HG03442 (cell line): ENCODE results near the gene ZNF883.
"Not testable (repeated sequence)": the region's sequence is repeated elsewhere in the genome, so short reads cannot be mapped to it uniquely, and the experiment has no call there.

ENCODE experiments used
- ATAC-seq: cut with Tn5 transposase; IDR thresholded peaks from one replicate; pipeline ENCODE4 v1.9.1; 2021; ENCODE audit warnings: mild to moderate bottlenecking, moderate library complexity; ENCODE audit not compliant: unreplicated experiment

Gene ZNF883

GRCh38 chr9:113011911-113012381 lies at the start of gene ZNF883:
ZNF883 (minus strand) TSS chr9:113012192.
- no peak for ATAC-seq

- not testable (repeated sequence) for ATAC-seq
These were observed 49.3 kb upstream of the ZNF883 start for GRCh38 chr9:113061072-113061850.

DNA sequence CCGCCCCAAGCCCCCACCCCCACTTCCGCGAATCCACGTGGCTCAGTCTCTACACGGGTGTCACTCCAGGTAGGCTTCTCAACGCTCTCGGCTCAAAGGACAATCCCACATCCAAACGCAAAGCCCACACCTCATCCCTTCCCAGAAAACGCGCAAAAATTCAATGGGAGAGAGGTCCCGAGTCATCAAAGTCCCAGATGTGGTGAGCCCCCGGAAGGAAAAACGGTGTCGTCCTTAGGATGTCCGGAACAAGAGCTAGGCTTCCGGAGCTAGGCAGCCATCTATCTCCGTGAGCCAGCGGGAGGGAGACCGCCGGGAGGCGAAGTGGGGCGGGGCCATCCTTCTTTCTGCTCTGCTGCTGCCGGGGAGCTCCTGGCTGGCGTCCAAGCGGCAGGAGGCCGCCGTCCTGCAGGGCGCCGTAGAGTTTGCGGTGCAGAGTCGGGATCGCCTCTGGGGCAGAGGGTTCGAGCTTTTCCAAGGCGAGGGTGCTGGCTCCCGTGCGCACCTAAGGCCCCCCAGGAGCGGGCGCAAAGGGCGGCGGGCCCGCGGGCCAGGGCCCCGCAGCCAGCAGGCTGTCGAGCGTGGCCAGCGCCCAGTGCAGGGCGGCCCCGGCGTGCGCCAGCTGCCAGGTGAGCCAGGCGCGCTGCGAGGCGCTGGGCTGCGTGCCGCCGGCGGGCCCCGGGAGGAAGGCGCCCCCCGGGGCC lies 47.7 kb upstream of the ZNF883 start:
- not testable (repeated sequence) for ATAC-seq

- ATAC-seq, result no peak
These were observed 45.2 kb upstream of the ZNF883 start for GRCh38 chr9:113057193-113057592.

DNA sequence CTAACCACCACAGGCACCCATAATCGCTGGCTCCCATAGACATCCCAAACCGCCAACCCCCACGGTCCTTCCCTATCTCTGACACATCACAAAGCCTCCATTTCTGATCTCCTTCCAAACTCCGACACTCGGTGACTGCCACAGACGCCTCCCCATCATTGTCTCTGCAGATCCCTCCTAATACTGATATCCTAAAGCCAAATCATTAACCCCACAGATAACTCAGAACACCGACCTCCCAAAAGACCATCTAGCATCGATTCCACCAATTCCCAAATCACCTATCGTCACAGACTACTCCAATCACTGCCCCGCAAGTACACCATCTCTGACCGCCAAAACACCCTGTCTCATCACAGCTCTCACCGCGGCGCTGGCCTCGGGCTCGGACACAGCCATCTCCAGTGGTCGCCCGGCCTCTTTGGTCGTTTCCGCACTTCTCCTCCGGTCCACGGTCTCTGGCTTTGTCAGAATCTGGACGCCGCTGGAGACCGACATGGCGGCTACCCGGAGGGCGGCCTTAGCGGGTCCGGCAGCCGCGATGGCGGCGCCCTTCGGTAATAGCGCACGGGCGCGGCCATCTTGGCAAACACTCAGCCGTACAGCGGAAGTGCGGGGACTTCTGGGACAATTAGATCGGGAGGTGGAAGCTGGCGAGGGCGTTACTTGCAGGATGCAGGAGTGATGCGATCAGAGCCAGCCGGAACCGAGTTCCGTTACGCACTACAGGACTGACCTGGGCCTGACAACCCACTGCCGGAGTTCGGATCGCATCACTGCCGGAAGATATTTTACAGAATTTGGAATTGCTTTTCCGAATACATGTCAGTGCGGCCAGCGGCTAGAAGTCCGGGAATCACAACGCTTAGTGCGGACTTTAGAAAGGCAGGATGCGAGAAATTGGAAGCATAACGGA lies 44.5 kb upstream of the ZNF883 start, which contains the start of gene ZFP37:
Gene ZFP37 (minus strand): TSS at position 534 of the 916 bp plus-strand sequence. CDS start 36 bp downstream, at position 498.
- peak; percentile 97 for ATAC-seq

DNA sequence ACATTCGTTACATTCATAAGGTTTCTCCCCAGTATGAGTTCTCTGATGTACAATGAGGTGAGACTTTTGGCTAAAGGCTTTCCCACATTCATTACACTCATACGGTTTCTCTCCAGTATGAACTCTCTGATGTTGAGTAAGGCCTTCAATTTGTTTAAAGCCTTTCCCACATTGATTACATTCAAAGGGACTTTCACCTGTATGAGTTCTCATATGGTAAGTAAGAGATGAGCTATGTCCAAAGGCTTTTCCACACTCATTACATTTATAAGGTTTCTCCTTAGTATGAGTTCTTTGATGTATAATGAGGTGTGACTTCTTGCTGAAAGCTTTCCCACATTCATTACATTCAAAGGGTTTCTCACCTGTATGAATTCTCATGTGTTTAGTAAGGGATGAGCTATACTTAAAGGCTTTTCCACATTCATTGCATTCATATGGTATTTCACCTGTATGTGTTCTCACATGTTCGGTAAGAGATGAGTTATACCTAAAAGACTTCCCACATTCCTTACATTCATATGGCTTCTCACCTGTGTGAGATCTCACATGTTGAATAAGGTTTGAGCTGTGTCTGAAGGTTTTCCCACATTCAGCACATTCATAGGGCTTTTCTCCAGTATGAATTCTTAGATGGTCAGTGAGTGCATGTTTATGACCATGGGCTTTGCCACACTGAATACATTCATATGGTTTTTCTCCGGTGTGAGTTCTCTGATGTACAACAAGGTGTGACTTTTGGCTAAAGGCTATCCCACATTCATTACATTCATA lies 31.1 kb upstream of the ZNF883 start:
- ATAC-seq, result no peak

DNA sequence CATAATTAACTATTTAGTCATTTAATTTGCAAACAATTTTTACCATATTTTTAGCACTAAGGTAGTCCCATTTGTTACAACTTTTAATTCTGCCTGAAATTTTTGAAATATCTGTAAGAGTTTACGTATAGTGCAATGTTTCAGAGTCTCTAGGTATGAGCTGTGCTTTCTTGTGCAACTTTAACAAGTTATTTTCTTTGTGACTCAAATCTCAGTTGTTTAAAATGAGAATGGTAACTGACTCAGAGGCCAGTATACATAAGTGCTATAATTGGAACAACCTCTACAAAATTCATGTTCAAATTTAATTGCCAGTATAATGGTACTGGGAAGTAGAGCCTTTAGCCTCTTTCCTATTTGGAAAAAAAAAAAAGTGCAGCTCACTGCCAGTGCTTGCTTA lies 14.2 kb upstream of the ZNF883 start:
- no peak for ATAC-seq

DNA sequence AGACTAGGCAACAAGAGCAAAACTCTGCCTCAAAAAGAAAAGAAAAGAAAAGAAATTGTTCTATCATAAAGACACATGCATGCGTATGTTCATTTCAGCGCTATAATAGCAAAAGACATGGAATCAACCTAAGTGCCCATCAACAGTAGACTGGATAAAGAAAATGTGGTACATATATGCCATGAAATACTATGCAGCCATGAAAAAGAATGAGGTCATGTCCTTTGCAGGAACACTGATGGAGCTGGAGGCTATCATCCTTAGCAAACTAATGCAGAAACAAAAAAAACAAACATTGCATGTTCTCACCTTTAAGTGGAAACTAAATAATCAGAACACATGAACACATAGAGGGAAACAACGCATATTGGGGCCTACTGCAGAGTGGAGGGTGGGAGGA lies 6.3 kb upstream of the ZNF883 start:
- no peak for ATAC-seq

- no peak for ATAC-seq
These were observed 500 bp upstream of the ZNF883 start for GRCh38 chr9:113012492-113012891.

DNA sequence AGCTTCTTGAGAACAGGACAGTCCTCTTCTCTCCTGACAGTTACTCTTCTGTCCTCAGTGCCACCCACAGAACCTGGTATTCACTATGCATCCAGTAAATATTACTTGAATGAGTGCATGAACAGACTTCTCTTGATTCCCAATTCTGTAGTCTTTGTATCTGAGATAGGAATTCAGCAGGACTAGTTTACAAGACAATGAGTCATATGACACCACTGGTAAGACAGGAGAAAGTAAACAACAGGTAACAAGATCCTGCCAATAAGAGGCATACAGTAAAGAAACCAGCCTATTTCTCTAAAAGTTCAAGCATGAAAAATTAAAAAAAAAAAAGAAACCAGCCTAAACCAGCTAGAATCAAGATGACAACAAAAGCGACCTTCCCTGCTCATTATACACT lies 6.2 kb downstream of the ZNF883 start:
- no peak for ATAC-seq

GRCh38 chr9:112997236-112997941 lies 14.6 kb downstream of the ZNF883 start:
- ATAC-seq, result no peak

GRCh38 chr9:112971415-112971814 lies 40.6 kb downstream of the ZNF883 start:
- no peak for ATAC-seq

- ATAC-seq, result no peak
These were observed 41.1 kb downstream of the ZNF883 start for GRCh38 chr9:112970939-112971338.

DNA sequence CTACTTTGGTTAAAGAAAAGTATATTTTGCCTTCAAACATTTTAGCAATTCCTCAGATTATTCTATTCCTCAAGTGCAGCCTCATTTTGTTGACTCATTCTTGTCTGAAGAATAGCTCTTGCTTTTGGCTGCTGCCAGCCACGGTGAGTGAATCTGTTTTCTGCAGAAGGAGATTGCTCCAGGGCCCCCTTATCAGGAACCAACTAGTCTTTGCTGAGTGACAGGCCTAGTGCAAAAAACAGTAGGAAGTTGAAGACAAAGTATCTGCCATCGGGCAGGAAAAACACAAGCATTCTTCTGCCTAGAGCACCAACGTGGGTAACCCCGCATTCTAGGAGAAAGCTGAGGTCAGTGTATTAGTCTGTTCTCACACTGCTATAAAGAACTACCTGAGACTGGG lies 42.3 kb downstream of the ZNF883 start:
- ATAC-seq, result no peak

GRCh38 chr9:112955550-112955949 lies 56.4 kb downstream of the ZNF883 start:
- no peak for ATAC-seq

DNA sequence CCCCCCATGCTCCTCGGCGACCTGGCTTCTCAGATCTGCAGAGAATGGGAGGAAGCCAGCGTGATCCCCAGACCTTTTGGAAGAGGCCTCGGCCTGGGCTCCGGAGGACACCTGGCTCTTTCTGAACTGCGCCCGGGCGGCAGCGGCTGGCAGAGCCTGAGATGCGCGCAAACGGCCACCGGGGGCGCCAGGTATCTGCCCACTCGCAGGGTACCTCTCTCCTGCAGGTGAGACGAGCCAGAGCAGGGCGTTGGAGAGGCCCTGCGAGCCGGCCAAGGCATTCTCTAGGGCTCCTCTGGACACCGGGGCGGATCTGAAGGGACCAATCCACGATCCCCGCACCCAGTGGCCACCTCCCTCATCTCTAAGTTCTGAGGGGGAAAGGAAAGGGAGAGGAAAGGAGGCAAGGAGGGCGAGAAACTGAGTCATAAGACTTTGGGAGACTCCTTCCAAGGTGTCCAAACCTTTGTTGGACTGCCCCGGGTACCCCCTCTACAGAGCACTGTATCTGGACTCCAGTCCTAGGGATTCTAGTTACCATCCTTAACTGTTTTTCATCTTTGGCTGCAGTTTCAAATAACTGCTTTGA lies 66.3 kb downstream of the ZNF883 start:
- ATAC-seq, result no peak

DNA sequence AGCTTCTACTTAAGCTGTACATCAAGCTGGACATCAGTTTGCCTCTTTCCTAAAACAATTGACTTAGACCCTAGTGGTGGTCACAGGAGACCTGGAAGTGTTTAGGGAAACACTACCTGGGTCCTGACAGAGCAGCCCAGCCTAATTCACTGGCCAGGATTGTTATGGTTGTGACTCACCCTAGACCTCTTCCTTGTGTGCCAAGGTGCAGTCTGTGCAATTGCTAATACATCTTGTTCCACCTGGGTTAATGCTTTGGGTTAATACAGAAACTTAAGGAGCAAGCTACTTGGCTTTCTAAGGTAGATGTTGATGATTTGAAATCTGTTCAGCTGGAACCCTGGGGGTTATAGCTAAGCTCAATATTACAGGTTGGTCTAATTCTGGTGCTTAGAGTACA lies 72.6 kb downstream of the ZNF883 start:
- no peak for ATAC-seq

- ATAC-seq, result no peak
These were observed 78.3 kb downstream of the ZNF883 start for GRCh38 chr9:112933696-112934095.

DNA sequence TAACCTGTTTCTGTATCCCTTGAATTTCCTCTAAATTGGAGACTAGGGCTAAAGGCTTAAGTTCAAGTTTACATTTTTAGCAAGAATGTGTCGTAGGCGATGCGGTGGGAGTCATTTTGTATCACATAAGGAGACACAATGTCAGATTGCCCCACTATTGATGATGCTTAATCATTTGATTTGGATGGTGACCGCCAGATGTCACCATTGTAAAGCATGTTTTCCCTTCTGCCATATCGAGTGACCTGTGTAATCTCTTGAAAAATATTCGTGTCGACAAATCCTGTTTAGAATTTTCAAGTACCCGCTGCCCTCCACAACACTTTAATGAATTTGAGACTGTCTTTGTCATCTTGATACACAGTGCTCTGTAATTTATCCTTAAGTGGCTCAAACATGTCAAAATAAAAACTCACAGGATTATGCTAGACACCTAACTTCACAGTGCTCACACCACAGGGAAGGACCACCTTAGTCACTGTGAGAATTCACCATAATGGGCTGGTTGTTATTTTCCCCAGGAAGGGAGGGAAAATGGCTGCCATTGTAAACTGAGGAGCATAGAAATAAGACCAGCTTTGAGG lies 86.8 kb downstream of the ZNF883 start:
- ATAC-seq, result no peak
